ENCODE measurements around the gene STXBP5.

Gene STXBP5

DNA sequence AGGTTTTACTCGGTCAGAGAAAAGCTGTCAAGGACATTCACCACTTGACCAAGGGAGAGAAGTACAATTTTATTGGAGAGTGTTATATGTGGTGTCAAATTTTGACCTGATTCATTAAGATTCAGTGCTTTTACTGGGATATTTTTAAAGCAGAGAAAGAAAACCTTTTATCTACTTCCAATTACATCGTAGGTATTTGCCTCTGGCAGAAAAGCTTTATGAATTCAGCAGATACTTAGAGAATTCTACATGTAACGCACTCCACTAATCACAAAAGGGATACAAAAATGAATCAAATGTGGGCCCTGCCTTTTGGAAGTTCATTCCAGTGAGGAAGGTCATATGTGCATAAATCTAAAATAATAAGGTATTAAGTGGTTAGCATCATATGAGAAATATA lies 133.7 kb downstream of the STXBP5 start:
- no peak overlapping the region for H3K4me3 ChIP-seq (ENCODE audit: low read depth, low read length)
- TF ChIP-seq, protein P1, sequence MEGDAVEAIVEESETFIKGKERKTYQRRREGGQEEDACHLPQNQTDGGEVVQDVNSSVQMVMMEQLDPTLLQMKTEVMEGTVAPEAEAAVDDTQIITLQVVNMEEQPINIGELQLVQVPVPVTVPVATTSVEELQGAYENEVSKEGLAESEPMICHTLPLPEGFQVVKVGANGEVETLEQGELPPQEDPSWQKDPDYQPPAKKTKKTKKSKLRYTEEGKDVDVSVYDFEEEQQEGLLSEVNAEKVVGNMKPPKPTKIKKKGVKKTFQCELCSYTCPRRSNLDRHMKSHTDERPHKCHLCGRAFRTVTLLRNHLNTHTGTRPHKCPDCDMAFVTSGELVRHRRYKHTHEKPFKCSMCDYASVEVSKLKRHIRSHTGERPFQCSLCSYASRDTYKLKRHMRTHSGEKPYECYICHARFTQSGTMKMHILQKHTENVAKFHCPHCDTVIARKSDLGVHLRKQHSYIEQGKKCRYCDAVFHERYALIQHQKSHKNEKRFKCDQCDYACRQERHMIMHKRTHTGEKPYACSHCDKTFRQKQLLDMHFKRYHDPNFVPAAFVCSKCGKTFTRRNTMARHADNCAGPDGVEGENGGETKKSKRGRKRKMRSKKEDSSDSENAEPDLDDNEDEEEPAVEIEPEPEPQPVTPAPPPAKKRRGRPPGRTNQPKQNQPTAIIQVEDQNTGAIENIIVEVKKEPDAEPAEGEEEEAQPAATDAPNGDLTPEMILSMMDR (IDR thresholded peaks at IDR 0.05; ENCODE audit: borderline replicate concordance, insufficient read depth, low read depth, low read length) = no peak

DNA sequence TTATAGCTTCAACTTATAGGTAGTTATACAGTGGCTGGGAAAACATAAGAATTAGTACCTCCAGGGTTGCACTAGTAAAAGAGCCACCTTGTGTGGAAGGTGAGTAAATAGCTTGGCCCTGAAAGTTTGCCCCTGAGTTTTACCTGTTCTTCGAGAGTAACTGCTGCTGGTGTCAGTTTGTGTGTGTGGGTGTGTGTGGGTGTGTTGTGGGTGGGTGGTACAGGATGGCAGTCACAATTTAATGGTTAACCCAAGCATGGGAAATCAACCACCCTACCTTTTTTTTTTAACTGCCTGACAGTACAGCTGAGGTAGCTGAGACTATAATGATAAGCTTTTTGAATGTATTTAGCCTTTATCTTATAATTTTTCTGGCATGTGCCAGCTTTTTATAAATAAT lies 137.3 kb downstream of the STXBP5 start:
- TF ChIP-seq, protein P1 (IDR thresholded peaks at IDR 0.05; ENCODE audit: borderline replicate concordance, insufficient read depth, low read depth, low read length) = no peak
- no peak overlapping the region for H3K4me3 ChIP-seq (ENCODE audit: low read depth, low read length)

DNA sequence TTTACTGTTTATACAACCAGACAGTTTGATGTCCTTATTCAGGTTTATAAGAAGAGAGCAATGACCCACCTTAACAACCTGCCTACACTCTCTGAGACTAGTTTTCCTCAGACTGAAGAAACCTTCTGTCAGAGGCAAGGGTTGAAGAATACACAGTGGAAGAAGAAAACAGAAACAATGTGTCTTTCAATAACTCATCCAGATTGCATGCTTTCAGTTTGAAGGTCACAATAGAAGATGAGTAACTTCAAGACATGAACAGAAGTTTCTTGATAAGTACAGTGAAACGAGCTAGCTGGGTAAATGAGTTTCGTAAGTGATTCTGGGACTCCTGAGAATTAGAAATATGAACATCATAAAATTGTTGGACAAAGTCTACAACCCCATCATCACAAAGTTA lies 141.7 kb downstream of the STXBP5 start:
- TF ChIP-seq, protein P1 (IDR thresholded peaks at IDR 0.05; ENCODE audit: borderline replicate concordance, insufficient read depth, low read depth, low read length) = no peak
- no peak overlapping the region for H3K4me3 ChIP-seq (ENCODE audit: low read depth, low read length)

DNA sequence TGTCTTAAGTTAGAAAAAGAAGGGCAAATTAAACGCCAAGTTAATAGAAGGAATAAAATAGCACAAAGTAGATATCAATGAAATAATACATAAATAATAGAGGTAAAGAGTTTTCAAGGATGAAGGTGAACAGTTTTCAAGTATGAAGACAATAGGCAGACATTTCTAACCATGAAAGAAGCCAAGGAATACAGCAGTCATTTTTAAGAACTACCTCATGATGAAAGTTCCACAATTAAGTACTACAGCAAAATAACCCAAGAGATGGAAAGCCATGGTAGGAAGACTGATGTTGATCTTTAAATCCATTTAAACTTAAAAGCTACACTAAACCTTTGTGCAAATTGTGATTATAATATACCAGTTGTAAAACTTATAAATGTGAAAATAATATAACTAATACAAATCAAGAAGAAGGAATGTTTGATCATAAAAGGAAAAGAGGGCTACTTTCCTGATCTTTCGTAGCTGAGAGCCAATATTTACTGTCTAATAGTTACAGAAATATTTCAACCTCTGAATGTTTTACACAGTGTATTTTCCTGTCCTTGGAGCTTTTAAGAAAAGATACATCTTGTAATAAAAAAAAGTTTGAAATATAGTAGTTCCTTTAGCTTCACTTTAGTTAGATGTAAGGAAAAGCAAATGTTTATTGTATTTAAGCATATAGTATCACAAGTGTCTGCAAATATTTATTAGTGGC lies 143.1 kb downstream of the STXBP5 start:
- TF ChIP-seq, protein P1 (IDR thresholded peaks at IDR 0.05; ENCODE audit: borderline replicate concordance, insufficient read depth, low read depth, low read length) = no peak

DNA sequence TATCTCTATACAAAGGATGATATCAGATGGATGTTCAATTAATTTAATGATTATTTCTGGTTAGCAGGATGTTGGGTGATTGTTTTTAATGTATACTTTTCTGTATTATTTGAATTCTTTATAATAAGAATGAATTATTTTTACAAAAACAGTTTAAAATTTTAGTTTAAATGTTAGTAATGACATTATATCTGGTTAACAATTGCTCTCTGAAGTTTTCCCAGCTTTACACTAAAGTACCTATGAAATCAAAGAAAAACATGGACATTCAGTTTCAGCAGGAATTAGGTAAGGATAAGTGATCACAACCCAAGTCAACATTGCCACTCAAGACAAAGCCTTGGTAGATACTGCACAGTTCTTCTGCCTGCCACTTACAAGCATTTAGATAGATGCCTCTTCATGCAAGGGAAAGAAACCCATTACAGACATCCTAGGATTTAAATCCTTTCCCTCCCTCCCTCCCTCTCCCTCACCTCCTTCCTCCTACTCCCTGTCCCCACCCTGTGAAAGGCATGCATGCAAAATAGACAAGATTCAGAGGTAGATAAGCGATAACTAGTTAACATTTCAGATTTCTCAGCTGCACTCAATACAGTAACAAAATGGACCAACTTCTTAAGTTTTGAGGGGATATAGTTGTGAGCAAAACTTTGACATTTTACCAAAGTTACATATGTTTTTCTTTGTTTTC lies 143.8 kb downstream of the STXBP5 start:
- no peak overlapping the region for H3K4me3 ChIP-seq (ENCODE audit: low read depth, low read length)
- TF ChIP-seq, protein P1 (IDR thresholded peaks at IDR 0.05; ENCODE audit: borderline replicate concordance, insufficient read depth, low read depth, low read length) = no peak

More for the DNA sequence above, 143.1 kb downstream of the STXBP5 start:
- no peak overlapping the region for H3K4me3 ChIP-seq (ENCODE audit: low read depth, low read length)

DNA sequence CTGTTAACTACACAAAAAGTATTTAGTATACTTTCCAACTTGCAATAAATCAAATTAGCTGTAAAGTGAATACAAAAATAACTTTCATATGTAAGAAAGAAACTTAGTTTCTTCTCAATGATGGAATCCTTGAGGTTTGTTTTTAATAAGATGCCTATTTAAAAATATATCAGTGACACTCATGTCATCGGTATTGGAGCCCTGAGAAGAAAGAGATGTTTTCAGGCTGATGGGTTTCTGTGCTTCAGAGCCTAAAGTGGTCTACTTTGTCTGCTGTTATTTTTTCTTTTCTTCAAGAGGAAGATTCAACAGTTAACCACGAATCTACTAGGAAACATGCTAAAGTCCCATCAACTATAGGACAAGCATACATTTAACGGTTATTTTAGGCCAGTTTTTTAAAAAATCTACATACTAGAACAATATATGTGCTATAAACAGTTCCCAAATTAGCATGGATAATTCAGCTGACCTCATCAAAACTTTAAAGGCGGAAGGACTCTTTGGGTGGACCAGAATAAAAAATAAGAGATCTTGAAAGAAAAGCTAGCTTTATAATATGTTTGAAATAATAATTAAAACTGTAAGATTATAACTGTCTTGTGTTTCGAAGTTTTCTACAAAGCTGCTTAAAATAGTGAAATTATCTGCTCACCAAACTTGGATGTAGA lies 157.2 kb downstream of the STXBP5 start:
- TF ChIP-seq, protein P1 (IDR thresholded peaks at IDR 0.05; ENCODE audit: borderline replicate concordance, insufficient read depth, low read depth, low read length) = no peak
- no peak overlapping the region for H3K4me3 ChIP-seq (ENCODE audit: low read depth, low read length)

All from GM12875 (cell line).